HG03521 (cell line): ENCODE results near the gene SUSD3.
A peak's percentile ranks its signal among the peaks of the same experiment; 100 is the strongest.
"Not testable (repeated sequence)": the region's sequence is repeated elsewhere in the genome, so short reads cannot be mapped to it uniquely, and the experiment has no call there.

Experiments used
- ATAC-seq: cut with Tn5 transposase; IDR thresholded peaks from one replicate; pipeline ENCODE4 v1.9.1; 2021; ENCODE audit warnings: mild to moderate bottlenecking, moderate library complexity; ENCODE audit not compliant: unreplicated experiment

SUSD3 gene

DNA sequence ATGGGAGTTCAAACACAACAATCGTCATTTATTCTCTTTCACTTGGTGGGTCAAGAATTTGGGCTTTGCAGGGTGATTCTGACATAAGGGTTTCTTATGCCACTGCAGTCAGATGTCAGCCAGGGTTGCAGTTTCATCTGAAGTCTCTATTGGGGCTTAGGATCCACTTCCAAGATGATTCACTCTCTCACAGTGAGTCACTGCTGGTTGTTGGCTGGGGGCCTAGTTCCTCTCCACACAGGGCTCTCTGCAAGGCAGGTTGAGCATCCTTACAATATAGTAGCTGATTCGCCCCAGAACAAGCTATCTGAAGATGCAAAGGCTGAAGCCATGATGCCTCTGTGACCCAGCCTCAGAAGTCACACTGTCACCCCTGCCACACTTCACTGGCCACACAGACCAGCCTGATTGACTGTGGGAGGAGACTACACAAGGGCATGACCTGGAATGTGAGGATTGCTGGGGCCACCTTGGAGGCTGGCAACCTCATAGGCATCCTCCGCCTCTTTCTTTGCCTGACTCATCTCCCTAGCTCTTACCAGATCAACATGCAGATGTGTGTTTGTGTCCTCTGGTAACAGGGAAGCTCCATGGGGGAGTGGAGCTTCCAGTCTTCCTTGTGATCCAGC lies 33.1 kb downstream of the SUSD3 start:
- ATAC-seq = no peak

DNA sequence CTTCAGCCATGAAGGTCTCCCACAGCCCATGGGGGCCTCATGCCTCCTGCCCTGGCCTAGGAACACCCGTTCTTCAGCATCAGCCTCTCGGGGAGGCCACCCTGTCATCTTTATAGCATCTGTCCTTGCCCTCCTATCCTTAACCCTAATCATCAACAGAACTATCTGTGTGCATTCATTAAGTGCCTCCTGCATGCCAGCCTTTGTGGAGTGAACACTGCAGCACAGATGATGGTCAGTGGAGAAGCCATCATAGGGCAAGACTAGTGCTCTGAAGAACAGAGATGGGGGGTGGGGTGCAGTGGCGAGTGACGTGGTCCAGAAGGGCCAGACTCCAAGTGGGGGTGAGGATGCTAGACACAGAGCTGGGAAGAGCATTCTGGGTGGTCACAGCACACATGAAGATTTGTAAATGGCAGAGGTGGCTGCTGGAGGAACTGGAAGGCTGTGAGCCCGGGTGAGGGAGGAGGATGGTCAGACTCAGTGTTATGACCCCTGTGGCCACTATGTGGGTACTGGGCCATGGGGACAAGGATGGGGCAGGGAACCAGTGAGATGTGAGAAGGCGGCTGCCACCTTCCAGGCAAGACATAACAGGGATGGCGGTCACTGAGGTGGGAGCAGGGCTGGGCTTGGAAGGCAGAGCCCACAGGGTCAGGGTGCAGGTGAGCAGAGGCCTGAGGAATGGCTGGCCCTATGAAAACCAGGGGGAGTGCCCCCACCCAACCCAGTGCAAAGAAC lies 33.9 kb downstream of the SUSD3 start:
- ATAC-seq = no peak

GRCh38 chr9:93093127-93093876 lies 34.8 kb downstream of the SUSD3 start:
- ATAC-seq = no peak

DNA sequence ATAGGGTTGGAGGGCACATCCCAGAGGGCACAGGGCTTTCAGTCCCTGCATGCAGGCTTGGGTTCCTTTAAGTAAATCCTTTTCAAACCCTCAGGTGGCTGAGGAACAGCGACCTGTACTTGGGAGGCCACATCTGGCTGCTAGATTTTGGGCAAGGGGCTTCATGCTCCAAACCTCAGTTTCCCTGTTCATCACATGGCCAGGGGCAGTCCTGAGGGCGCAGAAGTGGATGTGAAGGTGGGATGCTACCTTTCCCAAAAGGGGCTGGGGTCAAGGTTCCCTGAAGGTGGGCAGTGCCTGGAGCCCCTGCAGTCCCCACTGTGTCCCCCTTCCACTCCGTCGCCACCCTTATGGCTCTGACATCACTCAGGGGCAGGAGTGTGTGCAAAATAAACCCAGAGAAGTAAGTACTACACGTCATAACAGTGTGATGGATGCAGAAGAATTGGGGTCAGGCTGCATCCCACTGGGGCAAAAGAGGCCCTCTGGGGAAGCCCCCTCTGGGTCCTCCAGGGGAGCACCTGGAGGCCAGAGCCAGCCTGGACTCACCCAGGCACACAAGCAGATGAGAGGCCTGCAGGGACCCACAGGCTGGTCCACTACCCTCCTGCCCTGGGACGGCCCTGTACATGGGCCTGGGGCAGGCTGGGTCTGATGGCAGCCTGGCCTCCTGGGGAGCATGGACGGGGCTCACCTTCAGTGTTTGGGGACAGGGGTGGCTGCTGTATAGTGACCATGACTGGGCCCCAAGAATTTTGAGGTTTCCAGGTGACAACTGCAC lies 35.6 kb downstream of the SUSD3 start:
- ATAC-seq = no peak

- no peak for ATAC-seq
Measured at GRCh38 chr9:93094658-93095204, 36.2 kb downstream of the SUSD3 start.

DNA sequence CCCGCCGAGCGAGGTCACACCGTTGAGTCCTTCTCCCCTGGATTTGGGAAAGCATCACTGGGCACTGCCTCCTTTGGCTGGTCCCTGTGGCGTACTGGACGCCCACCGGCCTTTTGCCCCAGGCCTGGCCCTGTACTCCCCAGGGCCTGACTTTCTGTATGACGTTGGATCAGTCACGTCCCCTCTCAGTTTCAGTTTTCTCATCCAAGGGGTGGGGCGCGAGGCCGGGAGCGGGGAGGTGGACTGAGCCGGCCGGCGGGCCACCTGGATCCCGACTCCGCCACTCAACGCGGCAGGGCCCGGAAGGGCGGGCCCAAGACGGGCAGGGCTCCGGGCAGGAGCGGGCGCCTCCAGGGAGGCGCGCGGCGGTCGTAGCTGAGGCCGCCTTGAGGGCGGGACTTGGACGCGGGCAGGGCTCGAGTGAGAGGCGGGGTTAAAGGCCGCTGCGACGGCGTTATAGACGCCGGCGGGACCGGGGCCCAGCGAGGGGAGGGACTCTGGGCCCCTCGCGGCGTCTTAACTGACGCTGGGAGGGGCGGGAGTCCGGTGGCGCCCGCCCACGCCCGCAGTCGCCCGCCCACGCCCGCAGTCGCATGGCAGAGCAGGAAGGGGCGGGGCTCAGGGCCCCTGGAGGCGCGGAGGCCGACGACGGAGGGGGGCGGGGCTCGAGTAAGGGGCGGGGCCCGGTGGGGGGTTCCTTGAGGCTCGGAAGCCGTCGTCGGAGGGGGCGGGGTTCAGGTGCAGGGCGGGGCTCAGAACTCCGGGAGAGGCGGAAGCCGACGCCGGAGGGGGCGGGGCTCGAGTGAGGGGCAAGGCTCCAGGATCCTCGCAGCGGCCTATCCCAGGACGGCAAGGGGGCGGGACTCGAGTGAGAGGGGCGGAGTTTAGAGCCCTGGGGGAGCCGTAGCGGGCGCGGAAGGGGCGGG lies 37.0 kb downstream of the SUSD3 start:
- ATAC-seq = peak; percentile 57

DNA sequence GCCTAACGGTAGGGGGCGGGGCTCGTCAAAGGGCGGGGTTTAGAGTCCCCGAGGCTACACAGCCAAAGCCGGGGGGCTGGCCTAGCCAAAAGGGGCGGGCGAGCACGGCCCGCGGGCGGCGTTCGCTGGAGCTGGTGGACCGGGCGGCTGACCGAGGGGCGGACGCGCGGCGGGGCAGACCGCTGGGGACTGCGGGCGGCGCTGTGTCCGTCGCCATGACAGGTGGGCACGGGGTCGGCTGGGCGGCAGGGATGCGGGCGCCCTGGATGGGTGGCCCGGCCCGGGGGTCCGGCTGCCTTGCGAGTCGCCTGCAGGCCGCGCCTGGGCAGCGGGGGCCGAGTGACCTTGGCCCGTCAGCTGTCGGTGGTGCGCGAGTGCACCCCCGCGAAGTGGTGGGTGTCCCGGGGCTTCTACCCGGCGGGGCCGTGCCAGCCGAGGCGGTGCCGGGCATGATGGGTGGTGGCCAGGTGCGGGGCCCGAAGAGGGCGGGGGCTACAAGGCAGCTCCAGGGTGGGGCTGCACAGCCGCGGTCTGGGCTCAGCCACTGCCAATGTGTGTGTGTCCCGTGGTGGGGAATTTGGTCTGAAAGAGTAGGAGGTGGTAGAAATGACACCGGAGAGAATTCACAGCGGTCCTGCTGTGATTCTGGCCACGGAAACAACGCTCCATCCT lies 37.8 kb downstream of the SUSD3 start, which contains the start of gene CARD19:
CARD19 (plus strand) TSS at position 87 of the 672 bp plus-strand sequence; CDS start at position 216, 129 bp downstream.
- ATAC-seq = peak; percentile 9

- no peak for ATAC-seq
Measured at GRCh38 chr9:93096811-93097382, 38.4 kb downstream of the SUSD3 start.

DNA sequence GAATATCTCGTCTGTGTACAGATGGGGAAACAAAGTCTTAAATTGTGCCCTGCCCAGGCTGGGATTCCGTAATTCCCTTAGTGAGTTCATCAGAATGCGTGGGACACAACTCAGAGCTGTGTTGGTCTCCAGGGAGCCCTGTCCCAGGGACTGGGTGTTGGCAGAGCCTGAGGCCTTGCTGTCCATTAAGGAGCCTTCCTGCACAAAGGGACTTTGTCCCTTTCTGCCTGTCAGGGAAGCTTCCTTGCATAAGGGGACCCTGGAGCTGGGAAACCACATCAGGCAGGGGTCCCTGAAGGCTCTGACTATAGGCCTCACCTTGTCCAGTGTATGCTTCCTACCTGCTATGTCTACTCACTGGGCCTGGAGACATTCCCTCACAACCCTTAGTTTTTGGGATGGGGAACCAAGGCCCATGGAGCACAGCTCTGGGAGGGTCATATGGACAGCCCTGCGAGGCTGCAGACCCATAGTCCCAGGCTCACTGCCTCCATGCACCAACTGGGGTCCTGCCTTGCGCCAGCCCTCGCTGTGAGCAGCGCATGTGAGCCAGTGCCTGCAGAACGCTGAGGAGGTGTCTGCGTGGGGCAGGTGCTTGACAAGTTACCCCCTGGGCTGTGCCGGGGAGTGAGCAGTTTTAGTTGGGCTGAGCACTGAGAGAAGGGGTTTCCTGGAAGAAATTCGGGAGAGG lies 39.2 kb downstream of the SUSD3 start:
- ATAC-seq = no peak

DNA sequence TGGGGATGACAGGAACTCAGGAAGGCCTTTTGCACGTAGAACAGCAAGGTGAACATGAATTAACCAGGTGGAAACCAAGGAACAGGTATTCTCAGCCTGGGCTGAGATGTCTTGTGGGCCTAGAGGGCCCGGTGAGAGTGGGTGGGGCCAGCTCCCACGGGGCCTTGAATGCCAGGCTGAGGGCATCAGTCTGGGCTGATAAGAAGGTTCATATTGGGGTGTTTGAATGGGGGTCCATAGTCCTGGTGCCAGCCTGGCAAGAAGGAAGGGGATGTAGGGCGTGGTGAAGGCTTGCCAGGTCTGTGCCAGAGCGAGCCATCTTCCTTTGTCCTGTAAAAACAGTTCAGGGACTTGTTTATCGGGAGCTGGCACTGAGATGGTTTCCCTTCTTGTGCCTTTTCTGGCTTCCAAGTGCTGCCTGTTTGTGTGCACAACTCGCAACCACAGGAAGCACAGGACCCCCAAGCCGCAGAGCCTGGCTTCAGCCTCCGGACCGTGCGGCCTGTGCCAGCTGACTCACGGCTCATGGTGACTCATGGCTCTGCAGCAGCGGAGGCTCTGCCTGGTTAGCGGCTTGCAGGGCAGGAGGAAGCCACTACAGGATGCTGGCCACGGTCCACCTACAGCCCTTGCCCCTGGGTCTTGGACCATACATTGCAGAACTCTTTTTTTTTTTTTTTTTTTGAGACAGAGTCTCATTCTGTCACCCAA lies 39.9 kb downstream of the SUSD3 start:
- no peak for ATAC-seq

DNA sequence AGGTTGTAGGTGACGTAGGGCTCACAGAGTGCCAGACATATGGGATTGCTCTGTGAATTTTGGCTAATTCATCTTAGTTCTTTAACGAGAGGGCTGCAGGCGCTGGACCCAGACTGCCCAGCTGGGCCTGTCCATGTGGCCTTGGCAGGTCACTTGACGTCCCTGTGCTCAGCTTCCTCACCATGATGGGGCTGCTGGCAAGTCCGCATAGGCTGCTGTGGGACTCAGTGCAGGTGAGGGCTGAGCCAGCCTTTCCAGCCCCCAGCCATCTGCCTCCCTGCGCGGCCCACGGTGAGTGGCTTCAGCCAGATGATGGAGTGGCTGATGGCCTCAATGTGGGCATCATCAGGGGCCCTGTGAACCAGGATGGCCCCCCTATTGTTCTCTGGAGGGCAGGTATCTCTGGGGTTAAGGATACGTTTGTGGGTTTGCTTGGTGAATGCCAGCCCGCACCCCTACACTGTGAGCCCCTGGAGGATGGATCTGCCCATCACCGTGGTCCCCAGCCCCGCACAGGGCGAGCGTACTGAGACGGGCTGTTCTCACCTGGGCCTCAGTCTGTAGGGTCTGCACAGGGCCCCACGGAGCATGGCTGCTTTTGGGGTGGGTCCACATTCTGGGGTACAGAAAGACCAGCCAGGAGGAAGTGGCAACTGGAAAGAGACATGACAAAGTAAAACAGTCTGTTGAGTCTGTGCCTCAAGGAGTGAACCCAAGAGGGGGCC lies 41.2 kb downstream of the SUSD3 start:
- ATAC-seq = no peak

GRCh38 chr9:93100276-93100636 lies 41.8 kb downstream of the SUSD3 start:
- no peak for ATAC-seq

DNA sequence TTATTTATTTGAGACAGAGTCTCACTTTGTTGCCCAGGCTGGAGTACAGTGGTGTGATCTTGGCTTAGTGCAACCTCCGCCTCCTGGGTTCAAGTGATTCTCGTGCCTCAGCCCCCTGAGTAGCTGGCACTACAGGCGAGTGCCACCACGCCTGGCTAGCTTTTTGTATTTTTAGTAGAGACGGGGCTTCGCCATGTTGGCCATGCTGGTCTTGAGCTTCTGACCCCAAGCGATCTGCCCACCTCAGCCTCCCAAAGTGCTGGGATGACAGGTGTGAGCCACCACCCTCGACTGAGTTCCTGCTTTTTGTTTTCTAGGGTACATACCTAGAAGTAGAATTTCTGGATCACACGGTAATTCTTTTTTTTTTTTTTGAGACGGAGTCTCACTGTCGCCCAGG lies 42.6 kb downstream of the SUSD3 start:
- ATAC-seq = not testable (repeated sequence)

DNA sequence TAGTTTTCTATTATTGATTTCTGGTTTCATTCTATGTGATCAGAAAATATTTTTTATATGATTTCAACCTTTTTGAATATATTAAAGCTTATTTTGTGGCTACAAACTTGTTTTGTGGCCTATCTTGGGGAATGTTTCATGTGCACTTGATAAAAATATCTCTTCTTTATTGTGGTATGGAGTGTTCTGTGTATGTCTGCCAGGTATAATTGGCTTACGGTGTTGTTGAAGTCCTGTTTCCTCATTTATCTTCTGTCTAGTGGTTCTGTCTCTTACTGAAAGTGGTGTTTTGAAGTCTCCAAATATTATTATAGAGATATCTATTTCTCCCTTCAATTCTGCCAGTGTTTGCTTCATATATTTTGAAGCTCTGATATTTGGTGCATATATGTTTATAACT lies 47.1 kb downstream of the SUSD3 start:
- ATAC-seq = no peak

- no peak for ATAC-seq
Measured at GRCh38 chr9:93107151-93107824, 48.8 kb downstream of the SUSD3 start.

GRCh38 chr9:93107825-93108161 lies 49.3 kb downstream of the SUSD3 start:
- ATAC-seq = no peak
